Muscle layer of colon (tissue), 2 donors: ENCODE results near the gene RGS9BP.

Source experiments
- H3K27ac ChIP-seq: one replicate; pipeline ENCODE4 v1.7.0; 2013; ENCODE audit warnings: low read depth, mild to moderate bottlenecking, low read length, moderate library complexity
- H3K27me3 ChIP-seq, 2 donors: one replicate each; pipeline ENCODE4 v1.7.0; 2013; ENCODE audit warnings: low read length in 2 of 2, mild to moderate bottlenecking in 2 of 2; ENCODE audit not compliant: insufficient read depth in 2 of 2, control insufficient read depth in 1 of 2
- H3K36me3 ChIP-seq: one replicate; pipeline ENCODE4 v1.7.0; 2013; ENCODE audit warnings: mild to moderate bottlenecking, low read length; ENCODE audit not compliant: insufficient read depth
- H3K4me1 ChIP-seq: one replicate; pipeline ENCODE4 v1.7.0; 2013; ENCODE audit warnings: mild to moderate bottlenecking, low read length; ENCODE audit not compliant: insufficient read depth
- H3K4me3 ChIP-seq, 2 donors: one replicate each; pipeline ENCODE4 v1.7.0; 2013; ENCODE audit warnings: low read length in 2 of 2, low read depth in 1 of 2, mild to moderate bottlenecking in 1 of 2, moderate library complexity in 1 of 2
- H3K9ac ChIP-seq: one replicate; pipeline ENCODE4 v1.7.0; 2013; ENCODE audit warnings: low read length
- H3K9me3 ChIP-seq: one replicate; pipeline ENCODE4 v1.7.0; 2013; ENCODE audit warnings: mild to moderate bottlenecking, low read length
- donor health status: abdominal sarcoma.
- donor health status: Adenocarcinoma of cecum.

The RGS9BP gene

GRCh38 chr19:32675720-32676185 lies at the start of gene RGS9BP:
Gene RGS9BP, plus strand, starts transcription at chr19:32675848. Its CDS starts 416 bp downstream, at chr19:32676264.
- Histone ChIP-seq H3K36me3 (no peaks in the 10 kb centered on the region), H3K4me1 (peaks cover 14% of the 10 kb centered on the region), H3K27ac (peak within 1 kb of the TSS; percentile 93), H3K4me3 (peak within 1 kb of the TSS; percentile 80 to 90), H3K9ac (peak within 1 kb of the TSS; percentile 21), H3K27me3 (peaks cover 0 to 13% of the 10 kb centered on the region in 2 donors), H3K9me3 (no peaks in the 10 kb centered on the region)

GRCh38 chr19:32626969-32627368 lies 48.7 kb upstream of the RGS9BP start:
- Histone ChIP-seq H3K9me3 (no peaks in the 10 kb centered on the region), H3K27ac (no peak overlapping the region), H3K36me3 (peaks cover 81% of the 10 kb centered on the region), H3K4me1 (no peaks in the 10 kb centered on the region), H3K27me3 (no peaks in the 10 kb centered on the region), H3K9ac (no peak overlapping the region), H3K4me3 (no peak overlapping the region)

GRCh38 chr19:32627714-32628270 lies 47.9 kb upstream of the RGS9BP start:
- Histone ChIP-seq H3K4me1 (no peaks in the 10 kb centered on the region), H3K4me3 (no peak overlapping the region), H3K9me3 (no peaks in the 10 kb centered on the region), H3K27ac (no peak overlapping the region), H3K27me3 (no peaks in the 10 kb centered on the region), H3K36me3 (peaks cover 74% of the 10 kb centered on the region), H3K9ac (no peak overlapping the region)

GRCh38 chr19:32630338-32630737 lies 45.3 kb upstream of the RGS9BP start:
- no peaks in the 10 kb centered on the region for H3K9me3 ChIP-seq
- H3K27ac ChIP-seq = no peak overlapping the region
- peaks cover 59% of the 10 kb centered on the region for H3K36me3 ChIP-seq
- H3K27me3 ChIP-seq = no peaks in the 10 kb centered on the region
- no peak overlapping the region for H3K9ac ChIP-seq
- H3K4me1 ChIP-seq = no peaks in the 10 kb centered on the region
- H3K4me3 ChIP-seq = no peak overlapping the region

GRCh38 chr19:32631381-32631780 lies 44.3 kb upstream of the RGS9BP start:
- Histone ChIP-seq H3K9ac (no peak overlapping the region), H3K4me3 (no peak overlapping the region), H3K36me3 (peaks cover 60% of the 10 kb centered on the region), H3K27ac (no peak overlapping the region), H3K9me3 (no peaks in the 10 kb centered on the region), H3K27me3 (no peaks in the 10 kb centered on the region), H3K4me1 (no peaks in the 10 kb centered on the region)

- H3K27ac ChIP-seq = no peak overlapping the region
- H3K4me1 ChIP-seq = no peaks in the 10 kb centered on the region
- no peak overlapping the region for H3K4me3 ChIP-seq
- H3K9me3 ChIP-seq = no peaks in the 10 kb centered on the region
- no peak overlapping the region for H3K9ac ChIP-seq
- H3K27me3 ChIP-seq = no peaks in the 10 kb centered on the region
- peaks cover 49% of the 10 kb centered on the region for H3K36me3 ChIP-seq
These were observed 38.2 kb upstream of the RGS9BP start for GRCh38 chr19:32637480-32637879.

GRCh38 chr19:32638625-32639024 lies 37.0 kb upstream of the RGS9BP start:
- Histone ChIP-seq H3K9ac (no peak overlapping the region), H3K4me3 (no peak overlapping the region), H3K27ac (no peak overlapping the region), H3K4me1 (no peaks in the 10 kb centered on the region), H3K36me3 (peaks cover 52% of the 10 kb centered on the region), H3K9me3 (no peaks in the 10 kb centered on the region), H3K27me3 (no peaks in the 10 kb centered on the region)

GRCh38 chr19:32642771-32643170 lies 32.9 kb upstream of the RGS9BP start:
- Histone ChIP-seq H3K36me3 (peaks cover 69% of the 10 kb centered on the region), H3K9me3 (no peaks in the 10 kb centered on the region), H3K4me3 (no peak overlapping the region), H3K9ac (no peak overlapping the region), H3K27me3 (no peaks in the 10 kb centered on the region), H3K27ac (no peak overlapping the region), H3K4me1 (no peaks in the 10 kb centered on the region)

- Histone ChIP-seq H3K27ac (no peak overlapping the region), H3K9me3 (no peaks in the 10 kb centered on the region), H3K9ac (no peak overlapping the region), H3K27me3 (no peaks in the 10 kb centered on the region), H3K4me3 (no peak overlapping the region), H3K36me3 (peaks cover 65% of the 10 kb centered on the region), H3K4me1 (peaks cover under 1% of the 10 kb centered on the region)
These were observed 29.1 kb upstream of the RGS9BP start for GRCh38 chr19:32646556-32646955.

GRCh38 chr19:32647361-32647760 lies 28.3 kb upstream of the RGS9BP start:
- Histone ChIP-seq H3K9ac (no peak overlapping the region), H3K4me3 (no peak overlapping the region), H3K27ac (no peak overlapping the region), H3K27me3 (no peaks in the 10 kb centered on the region), H3K9me3 (no peaks in the 10 kb centered on the region), H3K36me3 (peaks cover 57% of the 10 kb centered on the region), H3K4me1 (peaks cover 8% of the 10 kb centered on the region)

GRCh38 chr19:32649751-32650150 lies 25.9 kb upstream of the RGS9BP start:
- no peaks in the 10 kb centered on the region for H3K9me3 ChIP-seq
- H3K4me1 ChIP-seq = peaks cover 17% of the 10 kb centered on the region
- H3K36me3 ChIP-seq = peaks cover 37% of the 10 kb centered on the region
- no peak overlapping the region for H3K27ac ChIP-seq
- no peak overlapping the region for H3K9ac ChIP-seq
- no peak overlapping the region for H3K4me3 ChIP-seq
- no peaks in the 10 kb centered on the region for H3K27me3 ChIP-seq

GRCh38 chr19:32650671-32651070 lies 25.0 kb upstream of the RGS9BP start:
- H3K4me1 ChIP-seq = peaks cover 17% of the 10 kb centered on the region
- no peak overlapping the region for H3K9ac ChIP-seq
- no peaks in the 10 kb centered on the region for H3K9me3 ChIP-seq
- H3K27me3 ChIP-seq = no peaks in the 10 kb centered on the region
- peaks cover 42% of the 10 kb centered on the region for H3K36me3 ChIP-seq
- no peak overlapping the region for H3K27ac ChIP-seq
- no peak overlapping the region for H3K4me3 ChIP-seq
